Measurements from ENCODE around the gene WIPF2. TPM values are rescaled to one million over a fixed set of nuclear protein-coding genes. Genes with fewer than 3 reads are reported as not detected.
A peak's percentile ranks its signal among the peaks of the same experiment; 100 is the strongest.

The WIPF2 gene
- total and polyA plus RNA-seq, 4 experiments from 2014 or later = 5.2 to 34.7 (median 24.0) TPM

- H3K27ac Mint-ChIP-seq = peak overlapping the region in 5 of 7 donors; percentile 7 to 69 (median 42)
- peaks cover 14 to 36% of the 10 kb centered on the region in 2 donors for H3K36me3 Mint-ChIP-seq
- peaks cover 6 to 17% (median 8%) of the 10 kb centered on the region in 4 donors for H3K4me1 Mint-ChIP-seq
- POLR2A ChIA-PET (ENCODE audit: partially characterized antibody) = interaction anchor here (0.7 to 3.1 kb wide), 5 partner anchors 15 to 51 kb away, joined by 3 to 11 read pairs (median 4); partner anchors contain the start of genes CASC3 and WIPF2
- Histone ChIP-seq H3K27ac (ENCODE audit: low read depth, low read length) (no peak overlapping the region), H3K27me3 (ENCODE audit: insufficient read depth, low read length) (no peaks in the 10 kb centered on the region), H3K9me3 (ENCODE audit: control insufficient read depth in 1 of 2, low read length in 2 of 2) (no peaks in the 10 kb centered on the region), H3K4me1 (ENCODE audit: insufficient read depth, low read length) (peaks cover 7% of the 10 kb centered on the region), H3K4me3 (ENCODE audit: low read length in 2 of 2) (no peak overlapping the region), H3K36me3 (ENCODE audit: insufficient read depth, low read length) (peaks cover 22% of the 10 kb centered on the region)
- no peaks in the 10 kb centered on the region for H3K27me3 Mint-ChIP-seq
- H3K4me3 Mint-ChIP-seq = peak overlapping the region in 2 of 8 donors; percentile 61 to 67
- CTCF ChIA-PET (ENCODE audit: partially characterized antibody) = interaction anchor here (1.0 to 11.0 kb wide), 5 partner anchors 14 to 161 kb away, joined by 3 to 287 read pairs (median 6); partner anchors contain the start of gene CSF3
- H3K9me3 Mint-ChIP-seq = no peaks in the 10 kb centered on the region
- intact Hi-C loops (cut with micrococcal nuclease) = no loop called here
- no peak for DNase-seq
Measured at GRCh38 chr17:40175928-40176753, 43.0 kb upstream of the WIPF2 start.

GRCh38 chr17:40176754-40177110, 42.4 kb upstream of the WIPF2 start:
- H3K27ac ChIP-seq (ENCODE audit: low read depth, low read length) = no peak overlapping the region
- peaks cover 7% of the 10 kb centered on the region for H3K4me1 ChIP-seq (ENCODE audit: insufficient read depth, low read length)
- H3K36me3 ChIP-seq (ENCODE audit: insufficient read depth, low read length) = peaks cover 16% of the 10 kb centered on the region
- Mint-ChIP-seq H3K4me3 (peak overlapping the region; percentile 29 to 79 (median 62)), H3K9me3 (no peaks in the 10 kb centered on the region), H3K36me3 (peaks cover 8 to 30% of the 10 kb centered on the region in 2 donors), H3K27ac (peak overlapping the region in 5 of 7 donors; percentile 41 to 90 (median 88)), H3K4me1 (peaks cover 6 to 17% (median 8%) of the 10 kb centered on the region in 4 donors), H3K27me3 (no peaks in the 10 kb centered on the region)
- ChIA-PET POLR2A (ENCODE audit: partially characterized antibody) (interaction anchor here (0.7 to 3.1 kb wide), 3 partner anchors 15 to 52 kb away, joined by 3 to 11 read pairs (median 4); partner anchors contain the start of gene WIPF2), CTCF (ENCODE audit: partially characterized antibody) (interaction anchor here (1.1 to 11.0 kb wide), 2 partner anchors 63 to 162 kb away, joined by 3 to 287 read pairs; partner anchors contain the start of gene CSF3)
- no peak overlapping the region for H3K4me3 ChIP-seq (ENCODE audit: low read length in 2 of 2)
- no peak for DNase-seq
- H3K9me3 ChIP-seq (ENCODE audit: control insufficient read depth in 1 of 2, low read length in 2 of 2) = no peaks in the 10 kb centered on the region
- intact Hi-C loops (cut with micrococcal nuclease) = no loop called here
- H3K27me3 ChIP-seq (ENCODE audit: insufficient read depth, low read length) = no peaks in the 10 kb centered on the region

- H3K4me3 ChIP-seq (ENCODE audit: low read length in 2 of 2) = peak within 1 kb of the TSS in 1 of 2 donors; percentile 32
Measured at GRCh38 chr17:40177275-40177874, 41.7 kb upstream of the WIPF2 start, which contains the start of gene RAPGEFL1. RAPGEFL1 (plus strand) TSS chr17:40177470; CDS start chr17:40177862, 392 bp downstream.

GRCh38 chr17:40178021-40178601, 41.0 kb upstream of the WIPF2 start:
- H3K27ac Mint-ChIP-seq = no peak overlapping the region
- no peaks in the 10 kb centered on the region for H3K9me3 Mint-ChIP-seq
- ChIA-PET CTCF (ENCODE audit: partially characterized antibody) (interaction anchor here (0.6 to 1.9 kb wide), 2 partner anchors 9 to 13 kb away, joined by 3 to 6 read pairs; no protein-coding TSS in a partner anchor), POLR2A (ENCODE audit: partially characterized antibody) (interaction anchor here (0.7 to 3.1 kb wide), 5 partner anchors 13 to 145 kb away, joined by 3 to 11 read pairs (median 3); partner anchors contain the start of genes CASC3 and WIPF2)
- intact Hi-C loops (cut with micrococcal nuclease) = no loop called here
- H3K27ac ChIP-seq (ENCODE audit: low read depth, low read length) = no peak overlapping the region
- H3K4me3 ChIP-seq (ENCODE audit: low read length in 2 of 2) = no peak overlapping the region
- peak overlapping the region in 5 of 8 donors; percentile 39 to 69 (median 54) for H3K4me3 Mint-ChIP-seq
- no peaks in the 10 kb centered on the region for H3K27me3 ChIP-seq (ENCODE audit: insufficient read depth, low read length)
- DNase-seq = no peak
- H3K9me3 ChIP-seq (ENCODE audit: control insufficient read depth in 1 of 2, low read length in 2 of 2) = no peaks in the 10 kb centered on the region
- peaks cover 7% of the 10 kb centered on the region for H3K4me1 ChIP-seq (ENCODE audit: insufficient read depth, low read length)
- no peaks in the 10 kb centered on the region for H3K27me3 Mint-ChIP-seq
- H3K4me1 Mint-ChIP-seq = peaks cover 6 to 17% (median 8%) of the 10 kb centered on the region in 4 donors
- H3K36me3 ChIP-seq (ENCODE audit: insufficient read depth, low read length) = peaks cover 8% of the 10 kb centered on the region
- peaks cover 4 to 21% of the 10 kb centered on the region in 2 donors for H3K36me3 Mint-ChIP-seq

More at GRCh38 chr17:40177275-40177874, 41.7 kb upstream of the WIPF2 start, which contains the start of gene RAPGEFL1:
- Histone ChIP-seq H3K27me3 (ENCODE audit: insufficient read depth, low read length) (no peaks in the 10 kb centered on the region), H3K4me1 (ENCODE audit: insufficient read depth, low read length) (peaks cover 7% of the 10 kb centered on the region), H3K9me3 (ENCODE audit: control insufficient read depth in 1 of 2, low read length in 2 of 2) (no peaks in the 10 kb centered on the region), H3K27ac (ENCODE audit: low read depth, low read length) (no peak within 1 kb of the TSS), H3K36me3 (ENCODE audit: insufficient read depth, low read length) (peaks cover 10% of the 10 kb centered on the region)
- CTCF ChIA-PET (ENCODE audit: partially characterized antibody) = interaction anchor here (11.0 kb wide), 1 partner anchor 63 kb away, joined by 287 read pairs; no protein-coding TSS in a partner anchor
- DNase-seq = peak; percentile 69 to 83 (median 76)
- POLR2A ChIA-PET (ENCODE audit: partially characterized antibody) = interaction anchor here (0.7 to 3.1 kb wide), 5 partner anchors 14 to 145 kb away, joined by 3 to 11 read pairs (median 4); partner anchors contain the start of genes CASC3 and WIPF2
- Mint-ChIP-seq H3K27ac (peak within 1 kb of the TSS; percentile 41 to 90 (median 83)), H3K4me1 (peaks cover 6 to 17% (median 8%) of the 10 kb centered on the region in 4 donors), H3K27me3 (no peaks in the 10 kb centered on the region), H3K4me3 (peak within 1 kb of the TSS; percentile 40 to 79 (median 62)), H3K9me3 (no peaks in the 10 kb centered on the region), H3K36me3 (peaks cover 4 to 24% of the 10 kb centered on the region in 2 donors)
- intact Hi-C loops (cut with micrococcal nuclease) = no loop called here

- CTCF ChIA-PET (ENCODE audit: partially characterized antibody) = interaction anchor here (0.6 to 1.9 kb wide), 3 partner anchors 10 to 13 kb away, joined by 3 to 6 read pairs (median 3); no protein-coding TSS in a partner anchor
- Mint-ChIP-seq H3K4me3 (peak overlapping the region in 5 of 8 donors; percentile 39 to 69 (median 54)), H3K4me1 (peaks cover 5 to 17% (median 7%) of the 10 kb centered on the region in 4 donors), H3K27me3 (no peaks in the 10 kb centered on the region), H3K27ac (peak overlapping the region in 1 of 7 donors; percentile 47), H3K9me3 (no peaks in the 10 kb centered on the region), H3K36me3 (peaks cover 4 to 16% of the 10 kb centered on the region in 2 donors)
- H3K27me3 ChIP-seq (ENCODE audit: insufficient read depth, low read length) = no peaks in the 10 kb centered on the region
- peaks cover 8% of the 10 kb centered on the region for H3K36me3 ChIP-seq (ENCODE audit: insufficient read depth, low read length)
- DNase-seq = no peak
- intact Hi-C loops (cut with micrococcal nuclease) = no loop called here
- POLR2A ChIA-PET (ENCODE audit: partially characterized antibody) = interaction anchor here (1.1 to 3.1 kb wide), 5 partner anchors 13 to 144 kb away, joined by 3 to 11 read pairs (median 4); partner anchors contain the start of genes CASC3 and WIPF2
- no peaks in the 10 kb centered on the region for H3K9me3 ChIP-seq (ENCODE audit: control insufficient read depth in 1 of 2, low read length in 2 of 2)
- H3K4me1 ChIP-seq (ENCODE audit: insufficient read depth, low read length) = peaks cover 7% of the 10 kb centered on the region
- no peak overlapping the region for H3K4me3 ChIP-seq (ENCODE audit: low read length in 2 of 2)
- H3K27ac ChIP-seq (ENCODE audit: low read depth, low read length) = no peak overlapping the region
Measured at GRCh38 chr17:40178660-40179059, 40.4 kb upstream of the WIPF2 start.

GRCh38 chr17:40179923-40180659, 39.0 kb upstream of the WIPF2 start:
- no peak overlapping the region for H3K27ac ChIP-seq (ENCODE audit: low read depth, low read length)
- no peaks in the 10 kb centered on the region for H3K9me3 ChIP-seq (ENCODE audit: control insufficient read depth in 1 of 2, low read length in 2 of 2)
- no peak overlapping the region for H3K4me3 ChIP-seq (ENCODE audit: low read length in 2 of 2)
- Mint-ChIP-seq H3K27me3 (no peaks in the 10 kb centered on the region), H3K4me1 (peaks cover 5 to 17% (median 7%) of the 10 kb centered on the region in 4 donors), H3K36me3 (peaks cover 0 to 11% of the 10 kb centered on the region in 2 donors), H3K27ac (peak overlapping the region in 3 of 7 donors; percentile 44 to 72 (median 47)), H3K4me3 (peak overlapping the region in 4 of 8 donors; percentile 23 to 70 (median 34)), H3K9me3 (no peaks in the 10 kb centered on the region)
- ChIA-PET POLR2A (ENCODE audit: partially characterized antibody) (interaction anchor here (1.9 kb wide), 1 partner anchor 82 kb away, joined by 4 read pairs; no protein-coding TSS in a partner anchor), CTCF (ENCODE audit: partially characterized antibody) (interaction anchor here (0.8 to 1.9 kb wide), 5 partner anchors 11 to 67 kb away, joined by 3 to 6 read pairs (median 3); no protein-coding TSS in a partner anchor)
- no peaks in the 10 kb centered on the region for H3K27me3 ChIP-seq (ENCODE audit: insufficient read depth, low read length)
- no peaks in the 10 kb centered on the region for H3K36me3 ChIP-seq (ENCODE audit: insufficient read depth, low read length)
- intact Hi-C loops (cut with micrococcal nuclease) = no loop called here
- no peak for DNase-seq
- H3K4me1 ChIP-seq (ENCODE audit: insufficient read depth, low read length) = peaks cover 7% of the 10 kb centered on the region
